GM21515 (cell line): Measurements from ENCODE around the gene SSH2.
"Not testable (repeated sequence)": the region's sequence is repeated elsewhere in the genome, so short reads cannot be mapped to it uniquely, and the experiment has no call there.

Source experiments
- ATAC-seq: cut with Tn5 transposase; IDR thresholded peaks from one replicate; pipeline ENCODE4 v1.9.1; 2021; ENCODE audit not compliant: unreplicated experiment

The SSH2 gene, protein sequence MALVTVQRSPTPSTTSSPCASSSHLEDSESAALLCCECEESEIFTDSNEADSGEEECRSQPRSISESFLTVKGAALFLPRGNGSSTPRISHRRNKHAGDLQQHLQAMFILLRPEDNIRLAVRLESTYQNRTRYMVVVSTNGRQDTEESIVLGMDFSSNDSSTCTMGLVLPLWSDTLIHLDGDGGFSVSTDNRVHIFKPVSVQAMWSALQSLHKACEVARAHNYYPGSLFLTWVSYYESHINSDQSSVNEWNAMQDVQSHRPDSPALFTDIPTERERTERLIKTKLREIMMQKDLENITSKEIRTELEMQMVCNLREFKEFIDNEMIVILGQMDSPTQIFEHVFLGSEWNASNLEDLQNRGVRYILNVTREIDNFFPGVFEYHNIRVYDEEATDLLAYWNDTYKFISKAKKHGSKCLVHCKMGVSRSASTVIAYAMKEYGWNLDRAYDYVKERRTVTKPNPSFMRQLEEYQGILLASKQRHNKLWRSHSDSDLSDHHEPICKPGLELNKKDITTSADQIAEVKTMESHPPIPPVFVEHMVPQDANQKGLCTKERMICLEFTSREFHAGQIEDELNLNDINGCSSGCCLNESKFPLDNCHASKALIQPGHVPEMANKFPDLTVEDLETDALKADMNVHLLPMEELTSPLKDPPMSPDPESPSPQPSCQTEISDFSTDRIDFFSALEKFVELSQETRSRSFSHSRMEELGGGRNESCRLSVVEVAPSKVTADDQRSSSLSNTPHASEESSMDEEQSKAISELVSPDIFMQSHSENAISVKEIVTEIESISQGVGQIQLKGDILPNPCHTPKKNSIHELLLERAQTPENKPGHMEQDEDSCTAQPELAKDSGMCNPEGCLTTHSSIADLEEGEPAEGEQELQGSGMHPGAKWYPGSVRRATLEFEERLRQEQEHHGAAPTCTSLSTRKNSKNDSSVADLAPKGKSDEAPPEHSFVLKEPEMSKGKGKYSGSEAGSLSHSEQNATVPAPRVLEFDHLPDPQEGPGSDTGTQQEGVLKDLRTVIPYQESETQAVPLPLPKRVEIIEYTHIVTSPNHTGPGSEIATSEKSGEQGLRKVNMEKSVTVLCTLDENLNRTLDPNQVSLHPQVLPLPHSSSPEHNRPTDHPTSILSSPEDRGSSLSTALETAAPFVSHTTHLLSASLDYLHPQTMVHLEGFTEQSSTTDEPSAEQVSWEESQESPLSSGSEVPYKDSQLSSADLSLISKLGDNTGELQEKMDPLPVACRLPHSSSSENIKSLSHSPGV (N-terminal part only)

DNA sequence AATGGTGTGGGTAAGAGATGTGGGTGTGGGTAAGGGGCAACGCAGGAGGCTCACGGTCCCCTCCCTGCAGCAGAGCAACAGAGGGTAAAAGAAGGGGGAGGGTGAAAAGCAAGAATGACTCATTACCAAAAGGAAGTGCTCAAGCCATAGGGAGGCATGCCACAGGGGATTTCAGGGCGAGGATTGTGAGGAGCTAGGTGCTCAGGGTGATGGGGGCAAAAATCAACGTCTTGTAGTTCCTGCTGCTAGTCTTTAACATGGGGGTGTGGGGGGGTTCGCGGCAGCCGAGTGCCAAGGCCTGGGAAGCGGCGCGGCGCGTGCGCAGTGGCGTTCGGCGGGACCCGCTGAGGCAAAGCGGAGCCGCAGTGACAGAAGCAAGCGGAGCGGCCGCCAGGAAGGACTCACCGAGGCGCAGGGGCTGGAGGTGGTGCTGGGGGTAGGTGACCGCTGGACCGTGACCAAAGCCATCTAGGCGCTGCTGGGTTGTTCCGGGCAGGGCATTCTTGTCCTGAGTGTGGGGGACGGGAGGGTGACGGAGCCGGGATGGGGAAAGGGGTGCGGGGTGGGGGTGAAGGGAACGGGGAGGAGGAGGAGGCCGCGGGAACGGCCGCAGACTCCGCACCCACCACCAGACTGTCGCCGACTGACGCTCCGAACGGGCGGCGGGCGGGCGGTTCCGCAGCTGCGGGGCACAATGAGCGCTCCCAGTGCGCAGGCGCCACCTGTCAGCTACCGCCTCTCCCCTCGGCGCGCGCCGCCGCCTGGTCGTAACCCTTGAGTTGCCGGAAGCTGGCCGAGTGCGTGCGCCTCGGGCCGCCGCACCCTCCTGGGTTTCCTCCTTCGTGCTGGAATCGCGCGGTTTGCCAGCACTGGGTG lies at the start of gene SSH2:
Gene SSH2 (minus strand): TSS at position 696 of the 876 bp plus-strand sequence. CDS start 228 bp downstream, at position 468.
- ATAC-seq: peak; percentile 59

DNA sequence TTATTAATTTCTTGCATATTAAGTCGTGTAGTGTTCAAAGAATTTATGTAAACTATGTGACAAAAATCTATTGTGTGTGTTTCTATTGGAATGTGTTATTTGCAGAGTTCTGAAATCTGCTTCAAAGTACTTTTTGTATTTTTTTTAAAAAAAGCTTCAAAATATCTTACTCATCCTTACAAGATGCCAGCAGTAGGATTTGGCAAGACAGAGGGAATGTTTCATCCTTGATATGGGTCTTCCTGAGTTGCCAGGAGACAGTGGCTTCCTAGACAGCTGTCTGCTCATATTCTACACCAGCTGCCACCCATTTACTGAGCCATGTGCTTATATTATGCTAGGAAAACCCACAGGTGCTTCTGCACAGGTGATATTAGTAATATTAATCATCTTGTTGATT lies 47.8 kb upstream of the SSH2 start:
- ATAC-seq: no peak

DNA sequence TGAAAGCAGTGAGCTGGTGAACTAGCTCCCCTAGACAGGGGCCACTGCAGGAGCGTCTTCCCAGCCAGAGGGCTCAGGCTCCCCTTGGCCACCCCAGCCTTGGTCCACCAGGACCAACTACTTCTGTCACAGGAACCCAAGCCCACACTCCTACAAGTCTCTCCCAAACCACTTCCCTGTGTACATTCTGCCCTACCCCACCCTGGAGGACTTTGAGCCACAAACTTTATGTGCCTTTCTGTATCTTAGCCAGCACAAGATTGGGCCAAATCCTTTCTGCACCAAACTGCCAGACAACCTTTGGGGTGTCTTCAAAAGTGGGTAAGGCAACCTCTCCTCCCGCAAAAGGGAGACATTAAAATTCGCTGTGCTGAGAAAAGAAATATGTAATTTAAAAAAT lies 43.0 kb upstream of the SSH2 start:
- ATAC-seq: no peak

DNA sequence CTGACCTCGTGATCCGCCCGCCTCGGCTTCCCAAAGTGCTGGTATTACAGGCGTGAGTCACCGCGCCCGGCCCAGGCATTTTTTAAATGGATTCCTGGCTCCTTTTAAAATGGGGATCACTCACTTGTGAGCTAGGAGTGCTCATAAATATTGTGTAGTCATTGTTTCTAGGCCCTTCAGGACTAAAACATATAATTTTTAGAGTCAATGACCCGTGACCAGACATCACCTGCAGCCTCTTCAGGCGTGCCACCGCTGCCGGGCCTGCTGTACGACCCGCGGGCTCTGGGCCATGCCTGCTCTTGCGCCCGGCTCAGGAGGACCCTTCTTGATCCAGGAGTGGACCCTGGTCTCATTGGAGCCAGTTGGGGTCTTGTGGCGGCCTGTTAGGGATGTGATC lies 42.2 kb upstream of the SSH2 start:
- no peak for ATAC-seq

DNA sequence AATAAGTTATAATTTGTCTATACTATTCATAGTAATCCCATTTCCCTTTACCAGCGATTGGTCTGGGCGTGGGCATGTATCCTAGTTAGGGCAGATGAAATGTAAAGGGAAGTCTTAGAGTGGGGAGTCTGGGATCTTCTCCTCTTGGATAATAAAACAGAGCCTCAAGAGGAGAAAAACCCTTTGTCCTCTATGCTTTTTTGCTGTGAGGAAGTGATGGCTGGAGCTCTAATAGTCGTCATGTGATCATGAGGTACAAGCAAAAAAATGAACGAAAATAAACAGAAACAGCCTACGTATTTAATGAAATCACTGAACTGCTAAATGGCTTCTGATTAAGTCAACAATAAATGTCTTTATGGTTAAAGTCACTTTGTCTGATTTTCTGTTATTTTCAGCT lies 38.2 kb upstream of the SSH2 start:
- ATAC-seq: no peak

DNA sequence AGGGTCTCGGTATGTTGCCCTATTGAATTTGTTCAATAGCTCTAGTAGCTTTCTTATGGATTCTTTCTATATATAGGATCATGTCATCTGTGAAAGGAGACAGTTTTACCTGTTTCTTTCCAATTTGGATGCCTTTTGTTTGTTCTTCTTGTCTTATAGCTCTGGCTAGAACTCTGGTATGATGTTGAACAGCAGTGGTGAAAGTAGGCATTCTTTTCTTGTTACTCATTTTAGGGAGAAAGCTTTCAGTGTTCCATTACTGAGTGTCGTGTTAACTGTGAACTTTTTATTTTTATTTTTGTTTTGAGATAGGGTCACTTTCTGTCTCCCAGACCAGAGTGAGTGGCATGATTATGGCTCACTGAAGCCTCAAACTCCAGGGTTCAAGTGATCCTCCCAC lies 32.6 kb upstream of the SSH2 start:
- no peak for ATAC-seq

DNA sequence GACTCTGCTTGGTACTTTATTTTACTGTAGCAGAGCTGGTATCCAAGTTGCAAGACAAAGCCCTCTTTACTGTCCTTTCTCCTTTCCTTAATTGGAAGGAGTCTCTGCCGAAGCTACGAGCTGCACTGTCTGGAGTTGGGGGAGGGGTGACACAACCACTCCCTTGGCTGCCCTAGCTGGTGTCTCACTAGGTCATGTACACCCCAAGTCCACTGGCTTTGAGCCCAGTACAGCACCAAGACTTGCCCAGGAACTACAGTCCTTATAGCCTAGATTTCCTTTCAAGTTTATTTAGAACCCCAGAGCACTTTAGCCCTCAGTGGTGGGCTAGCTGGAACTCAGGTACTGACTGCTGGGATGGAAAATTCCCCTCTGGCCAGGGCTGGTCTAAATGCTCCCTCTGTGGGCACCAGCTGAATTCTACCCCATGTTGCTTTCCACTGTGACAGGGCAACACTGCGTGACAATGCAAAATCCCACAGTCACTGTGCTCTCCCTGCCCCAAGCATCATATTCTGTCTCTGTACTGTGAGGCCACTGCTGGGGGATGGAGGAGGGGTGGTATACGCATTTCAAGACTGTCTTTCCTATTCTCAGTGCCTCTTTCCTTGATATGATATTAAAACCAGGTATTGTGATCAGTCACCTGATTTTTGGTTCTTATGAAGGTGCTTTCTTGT lies 29.8 kb upstream of the SSH2 start:
- ATAC-seq: no peak

DNA sequence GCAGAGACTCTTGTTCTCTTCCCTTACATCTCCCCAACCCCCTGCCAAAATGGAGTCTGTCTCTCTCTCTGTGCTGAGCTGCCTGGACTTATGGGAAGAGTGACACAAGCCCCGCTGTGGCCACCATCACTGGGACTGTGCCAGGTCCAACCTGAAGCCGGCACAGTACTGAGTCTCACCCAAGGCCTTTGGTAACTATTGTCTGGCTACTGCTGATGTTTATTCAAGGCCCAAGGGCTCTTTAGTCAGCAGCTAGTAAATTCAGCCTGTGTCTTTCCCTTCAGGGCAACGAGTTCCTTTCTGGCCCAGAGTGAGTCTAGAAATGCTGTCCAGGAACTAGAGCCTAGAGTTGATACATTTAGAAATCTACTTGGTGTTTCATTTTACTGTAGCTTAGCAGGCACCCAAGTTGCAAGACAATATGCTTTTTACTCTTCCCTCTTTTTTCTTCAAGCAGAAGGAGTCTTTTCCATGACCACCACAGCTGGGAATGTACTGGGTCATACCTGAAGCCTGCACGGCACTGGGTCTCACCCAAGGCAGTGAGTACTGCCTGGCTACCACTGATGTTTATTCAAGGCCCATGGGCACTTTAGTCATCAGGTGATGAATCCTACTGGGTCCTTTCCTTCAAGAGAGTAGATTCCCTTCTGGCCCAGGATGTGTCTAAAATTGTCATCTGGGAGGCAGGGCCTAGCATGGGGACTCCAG lies 29.1 kb upstream of the SSH2 start:
- ATAC-seq: no peak

DNA sequence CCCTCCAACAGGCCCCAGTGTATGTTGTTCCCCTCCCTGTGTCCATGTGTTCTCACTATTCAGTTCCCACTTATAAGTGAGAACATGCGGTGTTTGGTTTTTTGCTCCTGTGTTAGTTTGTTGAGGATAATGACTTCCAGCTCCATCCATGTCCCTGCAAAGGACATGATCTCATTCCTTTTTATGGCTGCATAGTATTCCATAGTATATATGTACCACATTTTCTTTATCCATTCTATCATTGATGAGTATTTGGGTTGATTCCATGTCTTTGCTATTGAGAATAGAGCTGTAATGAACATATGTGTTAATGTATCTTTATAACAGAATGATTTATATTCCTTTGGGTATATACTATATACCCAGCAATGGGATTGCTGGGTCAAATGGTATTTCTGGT lies 27.5 kb upstream of the SSH2 start:
- not testable (repeated sequence) for ATAC-seq

DNA sequence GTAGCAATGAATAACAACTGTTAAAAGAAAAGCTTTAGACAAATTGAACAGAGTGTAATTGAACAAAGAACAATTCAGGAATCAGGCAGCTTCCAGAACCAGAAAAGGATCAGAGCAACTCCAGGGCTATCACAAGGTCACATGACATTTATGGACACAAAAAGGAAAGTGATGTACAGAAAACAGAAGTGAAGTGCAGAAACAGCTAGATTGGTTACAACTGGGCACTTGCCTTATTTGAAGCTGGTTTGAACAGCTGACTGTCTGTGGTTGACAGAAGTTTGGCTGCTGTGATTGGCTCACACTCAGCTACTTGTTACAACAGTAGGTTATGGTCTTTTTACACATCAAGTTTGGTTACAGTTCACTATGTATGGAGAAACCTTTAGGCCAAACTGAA lies 26.2 kb upstream of the SSH2 start:
- ATAC-seq: no peak

DNA sequence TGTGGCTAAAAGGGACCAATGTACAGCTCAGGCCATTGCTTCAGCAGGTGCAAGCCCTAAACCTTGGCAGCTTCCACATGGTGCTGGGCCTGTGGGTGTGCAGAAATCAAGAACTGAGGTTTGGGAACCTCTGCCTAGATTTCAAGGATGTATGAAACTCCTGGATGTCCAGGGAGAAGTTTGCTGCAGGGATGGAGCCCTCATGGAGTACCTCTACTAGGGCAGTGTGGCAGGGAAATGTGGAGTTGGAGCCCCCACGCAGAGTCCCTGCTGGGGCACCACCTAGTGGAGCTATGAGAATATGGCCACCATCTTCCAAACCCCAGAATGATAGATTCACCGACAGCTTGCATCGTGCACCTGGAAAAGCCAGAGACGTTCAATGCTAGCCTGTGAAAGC lies 24.4 kb upstream of the SSH2 start:
- ATAC-seq: no peak

DNA sequence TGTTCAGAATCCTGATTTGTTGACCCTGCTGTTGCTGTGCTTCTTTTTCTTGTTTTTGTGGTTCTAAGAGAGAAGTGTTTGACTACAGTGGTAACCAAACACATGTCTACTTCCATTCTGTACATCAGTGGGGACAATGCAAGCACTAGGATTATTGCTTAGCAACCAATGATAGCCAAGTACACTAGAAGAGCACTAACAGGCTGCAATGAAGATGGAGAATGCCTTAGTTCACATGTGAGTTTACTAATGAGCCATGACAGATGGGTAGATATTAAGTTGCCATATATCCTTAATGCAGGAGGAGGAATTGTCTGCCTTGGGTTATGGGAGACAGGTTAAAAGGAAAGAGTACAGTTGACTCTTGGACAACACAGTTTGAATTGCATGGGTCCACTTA lies 19.7 kb upstream of the SSH2 start:
- ATAC-seq: no peak

DNA sequence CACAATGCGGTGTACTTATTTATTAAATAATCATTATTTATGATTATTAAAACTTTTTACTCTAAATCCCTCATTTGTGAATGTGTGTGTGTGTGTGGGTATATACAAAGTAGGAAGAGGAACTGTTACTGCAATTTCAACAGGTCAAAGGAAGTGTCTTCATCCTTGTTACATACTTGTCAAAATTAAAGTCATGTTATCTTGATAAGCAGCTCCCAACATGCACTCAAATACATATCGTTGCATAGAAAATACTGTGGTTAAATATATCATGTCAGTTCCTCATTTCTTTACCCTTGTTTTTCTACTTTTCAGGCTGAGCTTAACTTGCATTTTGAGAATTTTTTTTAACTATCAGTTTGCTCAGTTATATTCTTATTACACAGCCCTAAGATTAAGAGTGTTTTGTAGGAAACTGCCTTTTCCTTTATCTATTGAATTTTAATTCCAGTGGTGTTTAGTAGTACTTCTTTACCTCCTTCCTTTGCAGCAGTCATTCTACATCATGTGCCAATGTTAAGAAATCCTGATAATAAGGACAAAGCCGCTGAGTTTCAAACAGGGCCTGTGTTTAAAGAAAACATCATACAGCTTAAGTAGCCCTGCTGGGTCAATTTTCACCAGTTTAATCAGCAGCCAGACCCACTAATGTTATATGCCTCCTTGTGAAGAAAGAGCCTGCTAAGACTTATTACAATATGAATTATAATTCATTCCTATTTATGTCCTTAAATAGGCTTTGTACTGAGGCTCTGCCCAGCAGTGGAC lies 18.6 kb upstream of the SSH2 start:
- no peak for ATAC-seq

DNA sequence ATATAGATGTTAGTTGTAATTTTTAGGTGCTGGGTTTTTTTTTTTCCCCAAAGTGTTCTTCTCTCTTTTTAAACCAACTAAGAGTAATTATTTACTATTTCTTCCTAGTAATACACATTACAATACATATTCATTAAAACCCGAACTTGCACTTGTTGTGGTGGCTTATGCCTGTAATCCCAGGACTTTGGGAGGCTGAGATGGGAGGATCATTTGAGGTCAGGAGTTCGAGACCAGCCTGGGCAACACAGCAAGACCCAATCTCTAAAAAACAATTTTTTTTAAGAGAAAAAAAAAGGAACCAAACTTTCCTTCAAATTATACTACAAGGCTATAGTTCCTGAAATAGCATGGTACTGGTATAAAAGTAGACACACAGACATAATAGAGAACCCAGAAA lies 15.3 kb upstream of the SSH2 start:
- ATAC-seq: no peak

DNA sequence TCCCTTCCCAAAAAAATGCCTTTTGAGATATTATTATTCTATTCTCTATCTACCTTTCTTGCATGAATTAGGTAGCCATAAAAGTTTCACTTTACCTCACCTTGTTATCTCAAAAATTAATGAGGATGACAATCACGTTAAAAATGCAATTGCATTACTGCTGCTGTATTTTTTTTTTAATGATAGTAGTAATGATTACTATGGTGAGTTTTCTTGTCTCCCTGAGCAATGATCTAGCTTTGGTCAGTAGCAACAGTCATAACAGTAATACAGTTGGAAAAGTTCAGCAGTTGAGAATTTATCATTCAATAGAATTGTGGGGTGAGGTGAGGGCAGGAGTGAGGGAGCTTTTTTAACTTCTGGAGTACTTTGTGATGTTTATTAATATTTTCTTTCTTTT lies 11.3 kb upstream of the SSH2 start, which contains the start of gene EFCAB5:
Gene EFCAB5 (plus strand): TSS at position 301 of the 400 bp plus-strand sequence. CDS start 163 bp downstream, outside the sequence.
- ATAC-seq: no peak

DNA sequence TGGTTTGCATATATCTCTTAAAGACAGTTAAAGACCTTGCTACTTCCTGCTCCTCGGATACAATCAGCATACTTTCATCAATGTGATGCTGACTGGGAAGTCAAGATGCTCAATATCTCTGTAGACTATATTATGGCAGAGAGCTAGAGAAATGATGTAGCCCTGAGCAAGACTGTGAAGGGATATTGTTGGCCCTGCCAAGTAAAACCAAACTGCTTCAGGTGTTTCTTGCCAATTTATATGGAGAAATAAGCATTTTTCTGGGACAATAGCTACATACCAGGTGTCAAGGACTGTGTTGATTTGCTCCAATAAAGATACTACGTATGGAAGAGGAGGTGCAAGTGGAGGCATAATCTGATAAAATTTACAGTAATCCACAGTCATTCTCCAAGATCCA lies 6.7 kb upstream of the SSH2 start:
- ATAC-seq: no peak

DNA sequence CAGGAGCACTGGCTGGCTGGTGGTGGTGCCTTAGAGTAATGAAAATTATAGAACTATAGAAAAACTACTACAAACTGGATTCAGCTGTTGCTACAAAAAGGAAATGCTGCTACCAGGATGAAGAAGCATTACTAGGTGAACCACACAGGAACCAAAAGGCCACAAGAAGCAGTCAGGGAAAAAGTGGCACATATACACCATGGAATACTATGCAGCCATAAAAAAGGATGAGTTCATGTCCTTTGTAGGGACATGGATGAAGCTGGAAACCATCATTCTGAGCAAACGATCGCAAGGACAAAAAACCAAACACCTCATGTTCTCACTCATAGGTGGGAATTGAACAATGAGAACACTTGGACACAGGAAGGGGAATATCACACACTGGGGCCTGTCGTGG lies 5.9 kb upstream of the SSH2 start:
- not testable (repeated sequence) for ATAC-seq

DNA sequence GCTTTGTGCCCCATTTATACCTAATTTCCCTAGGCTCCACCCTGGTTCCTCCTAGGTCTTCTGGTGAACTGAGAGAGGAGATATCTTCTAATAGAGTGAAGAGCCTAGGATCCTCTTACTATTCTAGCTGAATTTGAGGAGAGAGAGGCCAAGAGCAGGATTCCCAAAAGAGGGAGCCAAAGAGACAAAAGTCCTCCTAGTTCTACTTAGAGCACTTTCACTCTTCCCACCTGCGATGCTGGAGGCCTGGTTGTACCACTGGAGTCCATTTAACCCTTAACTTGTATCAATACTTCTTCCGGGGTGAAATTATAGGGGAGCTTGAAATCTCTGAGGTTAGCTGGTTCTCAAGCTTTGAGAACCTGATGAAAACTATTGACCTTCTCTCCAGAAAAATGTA lies 3.4 kb upstream of the SSH2 start:
- ATAC-seq: no peak
